Upper lobe of right lung (tissue), 1 donor: ENCODE measurements around the gene GALNT17. TPM values are rescaled to one million over a fixed set of nuclear protein-coding genes. Genes with fewer than 3 reads are reported as not detected.

Experiments
- ATAC-seq: fragments of 200-7000 bp; cut with Tn5 transposase; one replicate; pipeline ENCODE4 v1.9.1; 2020; ENCODE audit warnings: mild to moderate bottlenecking, moderate library complexity
- DNase-seq: peaks from one replicate; pipeline ENCODE4 v3.0.0-alpha.2; 2020
- H3K27ac ChIP-seq: fragments of 200-600 bp; one replicate; pipeline ENCODE4 v1.8.0; 2022
- H3K27me3 ChIP-seq: fragments of 200-600 bp; one replicate; pipeline ENCODE4 v1.8.0; 2022; ENCODE audit warnings: mild to moderate bottlenecking
- H3K36me3 ChIP-seq: fragments of 200-600 bp; one replicate; pipeline ENCODE4 v1.8.0; 2022
- H3K4me1 ChIP-seq: fragments of 200-600 bp; one replicate; pipeline ENCODE4 v1.8.0; 2022
- H3K4me3 ChIP-seq: fragments of 200-600 bp; one replicate; pipeline ENCODE4 v1.8.0; 2022; ENCODE audit warnings: mild to moderate bottlenecking
- H3K9me3 ChIP-seq: fragments of 200-600 bp; one replicate; pipeline ENCODE4 v1.8.0; 2022
- CTCF ChIP-seq: fragments of 200-600 bp; IDR thresholded peaks from one replicate; pipeline ENCODE4 v1.8.0; 2022; ENCODE audit warnings: antibody characterized with exemption
- intact Hi-C: fragments of 100-400 bp; cut with DNase I; formaldehyde crosslinking; loops from one replicate; pipeline ENCODE4 v1.11.0; 2022
- total RNA-seq: library from RNA; stranded (reverse); fragmentation: NEBNext Ultra II Directional; extraction: Animal tissue kit (Norgen Biotek cat#: 25700); gene quantifications from one replicate; pipeline ENCODE4 v1.2.1, GENCODE V29; 2021
- donor health status: DM: no; HTN: yes; CAD: no; lungs with severe emphysema.

Gene GALNT17
- total RNA-seq, 1 donor from 2014 or later, result 7.1 TPM

- Histone ChIP-seq H3K27ac (no peak overlapping the region), H3K9me3 (no peaks in the 10 kb centered on the region), H3K4me3 (no peak overlapping the region), H3K4me1 (no peaks in the 10 kb centered on the region), H3K36me3 (no peaks in the 10 kb centered on the region), H3K27me3 (no peaks in the 10 kb centered on the region)
- DNase-seq (no peak), ATAC-seq (no peak)
- intact Hi-C loops, result no loop called here
- TF ChIP-seq CTCF, result no peak
These were observed 427.1 kb downstream of the GALNT17 start for GRCh38 chr7:71558806-71559613.

GRCh38 chr7:71560354-71560995, 428.5 kb downstream of the GALNT17 start:
- H3K27ac ChIP-seq, result no peak overlapping the region
- H3K9me3 ChIP-seq, result no peaks in the 10 kb centered on the region
- TF ChIP-seq CTCF, result no peak
- no peak for DNase-seq
- no peaks in the 10 kb centered on the region for H3K36me3 ChIP-seq
- H3K4me1 ChIP-seq, result no peaks in the 10 kb centered on the region
- ATAC-seq, result no peak
- intact Hi-C loops, result no loop called here
- no peak overlapping the region for H3K4me3 ChIP-seq
- H3K27me3 ChIP-seq, result no peaks in the 10 kb centered on the region

GRCh38 chr7:71563276-71563675, 431.3 kb downstream of the GALNT17 start:
- ATAC-seq, result no peak

DNA sequence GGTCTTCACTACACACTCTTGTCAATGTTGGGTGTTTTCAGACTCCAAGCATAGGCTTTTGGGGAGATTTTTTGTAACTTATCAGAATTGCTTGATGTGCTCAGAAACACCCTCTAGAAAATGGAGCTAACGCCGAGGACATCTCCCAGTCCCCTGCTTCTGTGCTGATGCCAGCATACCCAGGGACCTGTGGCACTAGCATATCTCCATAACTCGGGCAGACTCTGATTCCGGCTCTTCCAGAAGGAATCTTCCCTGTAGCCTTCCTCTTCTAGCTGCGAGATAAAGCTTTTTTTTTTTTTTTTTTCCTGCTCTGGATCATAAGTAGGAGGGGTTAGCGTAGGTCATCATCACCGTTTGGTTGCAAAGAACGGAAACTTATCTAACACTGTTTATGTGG, 434.4 kb downstream of the GALNT17 start:
- intact Hi-C loops, result no loop called here
- TF ChIP-seq CTCF, result no peak
- no peaks in the 10 kb centered on the region for H3K27me3 ChIP-seq
- no peak for DNase-seq
- no peaks in the 10 kb centered on the region for H3K36me3 ChIP-seq
- no peak for ATAC-seq
- H3K27ac ChIP-seq, result no peak overlapping the region
- H3K4me3 ChIP-seq, result no peak overlapping the region
- no peaks in the 10 kb centered on the region for H3K4me1 ChIP-seq
- no peaks in the 10 kb centered on the region for H3K9me3 ChIP-seq

More at GRCh38 chr7:71563276-71563675, 431.3 kb downstream of the GALNT17 start:
- Histone ChIP-seq H3K9me3 (no peaks in the 10 kb centered on the region), H3K27ac (no peak overlapping the region), H3K4me3 (no peak overlapping the region), H3K27me3 (no peaks in the 10 kb centered on the region), H3K4me1 (no peaks in the 10 kb centered on the region), H3K36me3 (no peaks in the 10 kb centered on the region)
- TF ChIP-seq CTCF, result no peak
- intact Hi-C loops, result no loop called here
- DNase-seq, result no peak

- Histone ChIP-seq H3K27me3 (no peaks in the 10 kb centered on the region), H3K9me3 (no peaks in the 10 kb centered on the region), H3K36me3 (no peaks in the 10 kb centered on the region), H3K4me3 (no peak overlapping the region), H3K27ac (no peak overlapping the region), H3K4me1 (no peaks in the 10 kb centered on the region)
- no peak for DNase-seq
- intact Hi-C loops, result no loop called here
- ATAC-seq, result no peak
- no peak for TF ChIP-seq CTCF
These were observed 435.0 kb downstream of the GALNT17 start for GRCh38 chr7:71566991-71567390.
